GM04503 (cell line): ENCODE results near the gene ADGRV1.

Experiments
- DNase-seq: peaks from one replicate; pipeline ENCODE4 v3.0.0-alpha.2; 2012; ENCODE audit warnings: low read depth

Gene ADGRV1, protein sequence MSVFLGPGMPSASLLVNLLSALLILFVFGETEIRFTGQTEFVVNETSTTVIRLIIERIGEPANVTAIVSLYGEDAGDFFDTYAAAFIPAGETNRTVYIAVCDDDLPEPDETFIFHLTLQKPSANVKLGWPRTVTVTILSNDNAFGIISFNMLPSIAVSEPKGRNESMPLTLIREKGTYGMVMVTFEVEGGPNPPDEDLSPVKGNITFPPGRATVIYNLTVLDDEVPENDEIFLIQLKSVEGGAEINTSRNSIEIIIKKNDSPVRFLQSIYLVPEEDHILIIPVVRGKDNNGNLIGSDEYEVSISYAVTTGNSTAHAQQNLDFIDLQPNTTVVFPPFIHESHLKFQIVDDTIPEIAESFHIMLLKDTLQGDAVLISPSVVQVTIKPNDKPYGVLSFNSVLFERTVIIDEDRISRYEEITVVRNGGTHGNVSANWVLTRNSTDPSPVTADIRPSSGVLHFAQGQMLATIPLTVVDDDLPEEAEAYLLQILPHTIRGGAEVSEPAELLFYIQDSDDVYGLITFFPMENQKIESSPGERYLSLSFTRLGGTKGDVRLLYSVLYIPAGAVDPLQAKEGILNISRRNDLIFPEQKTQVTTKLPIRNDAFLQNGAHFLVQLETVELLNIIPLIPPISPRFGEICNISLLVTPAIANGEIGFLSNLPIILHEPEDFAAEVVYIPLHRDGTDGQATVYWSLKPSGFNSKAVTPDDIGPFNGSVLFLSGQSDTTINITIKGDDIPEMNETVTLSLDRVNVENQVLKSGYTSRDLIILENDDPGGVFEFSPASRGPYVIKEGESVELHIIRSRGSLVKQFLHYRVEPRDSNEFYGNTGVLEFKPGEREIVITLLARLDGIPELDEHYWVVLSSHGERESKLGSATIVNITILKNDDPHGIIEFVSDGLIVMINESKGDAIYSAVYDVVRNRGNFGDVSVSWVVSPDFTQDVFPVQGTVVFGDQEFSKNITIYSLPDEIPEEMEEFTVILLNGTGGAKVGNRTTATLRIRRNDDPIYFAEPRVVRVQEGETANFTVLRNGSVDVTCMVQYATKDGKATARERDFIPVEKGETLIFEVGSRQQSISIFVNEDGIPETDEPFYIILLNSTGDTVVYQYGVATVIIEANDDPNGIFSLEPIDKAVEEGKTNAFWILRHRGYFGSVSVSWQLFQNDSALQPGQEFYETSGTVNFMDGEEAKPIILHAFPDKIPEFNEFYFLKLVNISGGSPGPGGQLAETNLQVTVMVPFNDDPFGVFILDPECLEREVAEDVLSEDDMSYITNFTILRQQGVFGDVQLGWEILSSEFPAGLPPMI (N-terminal part only)

DNA sequence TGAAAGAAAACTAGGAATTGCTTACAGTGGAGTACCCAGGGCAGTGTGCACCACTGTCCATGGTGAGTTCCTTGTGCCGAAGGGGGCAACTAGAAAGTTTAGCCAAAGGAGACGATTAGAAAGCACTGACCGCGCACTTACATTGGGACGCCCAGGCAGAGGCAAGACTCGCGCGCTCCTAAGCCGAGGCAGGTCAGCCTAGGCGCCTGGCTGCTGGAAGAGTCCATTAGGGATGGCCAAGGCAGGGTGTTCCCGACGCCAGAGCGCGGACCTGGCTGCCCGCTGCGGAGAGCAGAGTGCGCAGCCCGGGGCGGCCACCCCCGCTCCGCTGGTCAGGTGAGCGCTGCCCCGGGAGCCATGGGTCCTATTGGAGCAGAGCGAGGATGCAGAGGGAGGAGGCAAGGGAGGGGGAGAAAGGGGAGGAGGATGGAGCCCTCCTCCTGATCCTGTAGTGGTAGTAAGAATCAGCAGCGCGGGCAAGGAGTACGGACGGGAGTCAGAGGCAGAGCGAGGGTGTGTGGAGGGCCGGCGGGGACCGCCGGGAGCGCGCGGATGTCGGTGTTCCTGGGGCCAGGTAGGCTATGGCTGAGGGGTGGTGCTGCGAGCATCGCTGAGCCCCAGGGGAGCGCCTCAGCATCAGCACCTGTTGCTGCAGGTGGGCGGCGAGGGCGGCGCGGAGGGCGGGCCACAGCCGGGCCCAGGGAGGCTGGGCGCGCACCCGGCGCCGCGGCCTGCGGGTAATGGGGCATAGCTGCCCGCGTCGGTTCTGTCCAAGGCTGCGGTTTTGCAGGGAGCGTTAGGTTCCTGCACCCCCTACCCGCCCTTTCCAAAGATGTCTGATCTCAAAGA, at the start of gene ADGRV1:
Gene ADGRV1 (plus strand): TSS at position 454 of the 849 bp plus-strand sequence. CDS start 99 bp downstream, at position 553.
- no peak for DNase-seq

DNA sequence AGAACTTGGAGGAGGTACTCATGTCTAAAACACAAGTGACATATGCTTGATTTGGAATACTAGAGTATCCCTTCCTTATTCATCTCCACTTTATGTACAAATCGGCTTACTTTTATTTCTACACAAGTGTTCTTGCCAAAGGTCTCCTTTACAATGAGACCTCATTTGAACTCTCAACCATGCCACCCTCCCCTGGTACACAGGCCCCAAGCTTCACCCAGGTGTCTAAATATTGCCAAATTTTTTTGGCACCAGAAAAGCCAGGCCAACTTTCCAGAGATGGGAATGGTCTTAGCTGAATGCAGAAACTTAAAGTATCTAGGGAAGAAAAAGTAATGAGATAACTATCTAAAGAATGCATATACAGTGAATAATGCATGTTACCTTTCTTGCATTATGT, 48.2 kb upstream of the ADGRV1 start:
- DNase-seq: no peak

DNA sequence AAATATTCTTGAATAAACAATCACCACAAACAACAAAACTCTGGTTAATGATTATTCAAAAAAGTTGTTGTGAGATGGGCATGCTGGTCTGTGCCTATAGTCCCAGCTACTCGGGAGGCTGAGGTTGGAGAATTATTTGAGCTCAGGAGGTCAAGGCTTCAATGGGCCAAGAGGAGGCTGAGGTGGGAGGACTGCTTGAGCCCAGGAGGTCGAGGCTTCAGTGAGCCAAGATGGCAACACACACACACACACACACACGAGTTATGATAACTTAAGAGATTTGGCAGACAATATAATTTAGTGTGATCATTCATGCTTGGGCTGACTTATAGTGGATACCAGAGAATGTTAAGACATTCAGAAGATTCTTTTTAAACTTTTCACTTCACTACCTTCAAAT, 44.1 kb upstream of the ADGRV1 start:
- DNase-seq: no peak

DNA sequence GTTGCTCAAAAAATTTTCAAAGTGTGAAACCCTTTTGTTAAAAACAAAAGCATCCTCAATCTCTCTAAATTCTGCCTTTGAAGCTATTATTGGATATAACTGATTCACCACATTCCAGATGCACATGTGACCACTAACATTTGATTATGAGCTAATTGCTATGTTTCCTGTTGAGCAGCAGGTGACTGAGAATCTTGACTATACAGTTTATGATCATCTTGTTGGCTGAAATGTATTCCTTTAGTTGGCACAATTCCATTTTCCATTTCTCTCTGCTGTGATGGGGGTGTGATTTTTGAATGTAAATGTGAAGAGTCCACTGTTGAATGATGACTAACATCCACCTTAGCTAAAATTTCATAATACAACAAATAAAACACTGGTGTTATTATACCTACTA, 39.9 kb upstream of the ADGRV1 start:
- DNase-seq: no peak

DNA sequence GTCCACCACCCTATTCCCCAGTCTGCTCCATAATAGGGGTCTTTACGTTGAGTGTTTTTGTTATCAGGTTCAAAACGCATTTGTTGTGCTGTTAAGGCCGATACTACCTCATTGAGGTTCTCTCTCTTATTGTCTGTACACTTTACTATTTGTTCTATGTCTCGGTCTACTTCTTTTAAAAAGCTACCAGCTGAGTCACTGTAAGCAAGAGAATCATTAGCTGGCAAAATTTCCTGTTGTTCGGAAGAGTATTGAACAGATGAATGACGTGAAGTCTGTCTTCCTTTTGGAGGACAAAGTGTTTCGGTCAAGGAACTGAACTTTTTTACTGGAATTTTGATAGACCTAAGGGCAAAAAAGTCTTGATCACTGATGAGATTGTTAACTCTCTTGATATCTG, 39.5 kb upstream of the ADGRV1 start:
- no peak for DNase-seq

DNA sequence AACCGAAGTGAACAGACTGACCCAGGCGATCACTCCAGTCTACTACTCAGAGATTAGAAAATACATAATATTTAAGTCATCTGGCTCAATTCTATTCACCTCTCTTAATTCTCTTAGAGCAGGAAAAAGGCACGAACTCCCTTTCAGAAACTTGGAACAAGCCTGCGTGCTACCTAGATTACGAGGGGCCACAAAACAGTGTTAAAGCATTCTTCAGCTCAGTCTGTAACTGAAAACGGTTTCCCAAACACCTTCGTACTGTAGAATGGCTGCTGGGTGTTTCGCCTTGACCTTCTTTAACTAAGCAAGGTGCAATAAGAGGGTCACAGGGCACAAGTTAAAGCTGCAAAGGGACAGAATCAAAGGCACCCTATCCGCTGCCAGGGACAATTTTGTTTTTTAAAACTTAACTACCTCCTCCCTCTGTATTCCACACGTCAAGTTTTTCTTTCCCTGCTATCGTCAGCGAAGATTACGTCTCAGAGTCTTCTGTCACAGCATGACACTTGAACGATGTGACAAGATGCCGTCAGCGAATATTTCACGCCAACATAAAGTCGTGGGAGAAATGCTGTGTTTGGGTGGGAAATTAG, 29.9 kb upstream of the ADGRV1 start:
- DNase-seq: no peak

DNA sequence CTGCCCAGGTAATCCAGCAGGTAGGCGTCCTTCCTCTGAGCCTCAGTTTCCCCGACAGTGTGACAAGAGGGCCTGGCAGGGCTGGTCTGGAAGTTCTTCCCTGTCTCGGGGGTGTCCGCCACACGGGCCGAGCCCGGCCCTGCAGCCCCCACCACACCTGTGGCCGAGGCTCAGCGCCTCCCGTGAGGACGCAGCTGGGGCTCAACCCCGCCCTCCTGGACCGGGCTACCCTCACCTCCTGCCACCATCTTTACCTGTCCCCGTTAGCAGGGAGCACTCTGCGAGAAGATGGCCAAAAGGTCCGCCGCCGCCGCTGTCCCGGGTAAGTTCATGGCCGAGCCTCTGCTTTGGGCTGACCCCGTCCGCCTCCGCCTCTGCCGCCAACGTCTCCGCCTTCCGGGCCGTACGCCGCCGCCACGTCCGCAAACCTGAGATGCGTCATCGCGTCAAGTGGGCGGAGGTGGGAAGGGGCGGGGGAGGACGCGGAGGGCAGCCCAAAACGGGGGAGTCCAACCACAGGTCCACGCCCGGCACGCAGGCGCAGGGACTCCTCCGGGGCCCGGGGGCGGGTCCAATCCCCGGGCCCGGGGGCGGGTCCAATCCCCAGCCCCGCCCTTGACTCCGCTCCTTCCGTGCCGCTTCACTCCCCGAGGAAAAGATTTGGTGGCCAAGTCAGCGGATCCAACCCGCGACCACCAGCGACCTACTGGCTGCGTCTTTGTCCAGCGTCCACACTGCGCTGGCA, 29.2 kb upstream of the ADGRV1 start, which contains the start of gene LYSMD3:
Gene LYSMD3 (minus strand): TSS at position 391 of the 745 bp plus-strand sequence. CDS start 4,295 bp downstream, outside the sequence.
- DNase-seq: peak; percentile 72

DNA sequence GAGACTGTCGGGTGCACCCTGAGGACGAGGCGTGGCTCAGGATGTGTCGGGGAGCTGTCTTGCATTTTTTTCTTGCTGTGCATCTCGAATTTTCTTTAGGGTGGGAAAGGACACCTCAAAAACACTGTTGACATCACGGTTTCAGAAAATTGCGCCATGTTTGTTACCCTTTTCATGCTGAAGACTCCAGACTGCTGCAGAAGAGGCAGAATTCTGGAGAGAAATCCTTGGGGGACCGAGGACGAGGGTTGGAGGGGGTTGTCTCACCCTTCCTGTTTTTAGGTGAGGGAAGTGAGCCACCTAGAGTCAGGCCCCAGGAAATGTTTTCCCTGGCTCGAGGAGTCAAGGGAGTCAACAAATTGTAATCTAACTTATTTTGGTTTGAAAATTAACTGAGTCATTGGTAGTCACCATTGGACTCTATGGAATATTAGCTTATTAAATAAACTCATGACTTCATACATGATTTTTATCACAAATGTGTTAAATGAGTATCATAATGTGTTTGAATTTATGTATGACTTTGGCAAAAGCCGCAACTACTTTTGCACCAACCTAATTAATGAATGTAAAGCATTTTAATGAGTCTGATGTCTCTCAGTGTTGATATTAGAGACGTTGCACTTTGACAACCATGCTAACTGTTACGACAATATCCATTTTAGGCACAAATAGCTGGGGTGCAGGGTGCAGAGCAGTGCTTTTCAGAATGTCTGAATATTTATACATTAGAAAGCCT, 28.5 kb upstream of the ADGRV1 start:
- DNase-seq: peak; percentile 54

DNA sequence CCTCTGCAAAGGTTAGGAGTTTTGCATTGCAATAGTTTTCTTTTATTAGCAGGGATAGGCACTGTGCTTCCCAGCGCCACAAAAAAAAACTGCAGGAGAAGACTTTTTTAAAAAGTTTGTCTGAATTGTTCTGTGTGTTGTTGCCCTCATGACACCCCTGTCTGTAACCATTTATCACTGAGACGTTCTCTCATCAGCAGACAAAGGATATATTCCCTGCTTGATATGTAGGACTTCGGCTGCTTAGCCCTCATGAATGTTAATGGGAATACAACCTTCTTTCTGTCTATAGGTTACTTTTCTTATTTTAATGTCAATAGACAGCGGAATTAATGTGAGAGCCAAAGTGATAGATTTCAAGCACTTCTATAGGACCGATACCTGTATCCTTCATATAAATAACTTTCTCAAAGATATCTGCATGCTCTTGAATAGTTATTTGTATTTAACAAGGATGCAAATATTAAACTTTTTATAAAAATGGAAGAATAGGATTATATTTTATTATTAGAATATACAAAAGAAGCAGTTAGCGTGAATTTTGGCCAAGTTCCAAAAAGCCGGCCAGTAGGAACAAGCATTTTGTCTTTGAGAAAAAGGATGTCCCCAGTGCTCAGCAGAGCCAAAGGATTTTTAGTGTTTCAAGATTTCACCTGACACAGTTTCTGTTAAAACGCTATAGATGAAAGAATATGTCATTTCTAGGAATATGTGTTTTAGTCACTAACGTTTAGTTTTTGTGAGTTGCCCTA, 27.7 kb upstream of the ADGRV1 start:
- DNase-seq: no peak

DNA sequence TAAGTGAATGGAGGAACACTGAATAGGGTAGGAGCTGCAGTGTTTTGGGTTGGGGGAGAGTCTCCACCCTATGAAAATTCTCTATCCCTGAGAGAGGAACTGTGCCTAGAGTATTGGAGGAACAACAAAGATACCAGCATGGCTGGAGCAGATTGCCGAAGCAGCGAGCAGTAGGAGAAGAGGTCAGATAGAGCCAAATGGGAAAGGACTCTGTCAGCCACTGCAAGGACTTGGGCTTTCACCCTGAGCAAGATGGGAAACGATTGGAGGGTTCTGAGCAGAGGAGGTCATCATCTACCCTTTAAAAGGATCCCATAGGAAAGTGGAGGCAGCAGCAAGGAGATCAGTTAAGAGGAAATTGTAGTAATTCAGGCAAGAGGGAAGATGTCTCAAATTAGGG, 24.8 kb upstream of the ADGRV1 start:
- DNase-seq: no peak

DNA sequence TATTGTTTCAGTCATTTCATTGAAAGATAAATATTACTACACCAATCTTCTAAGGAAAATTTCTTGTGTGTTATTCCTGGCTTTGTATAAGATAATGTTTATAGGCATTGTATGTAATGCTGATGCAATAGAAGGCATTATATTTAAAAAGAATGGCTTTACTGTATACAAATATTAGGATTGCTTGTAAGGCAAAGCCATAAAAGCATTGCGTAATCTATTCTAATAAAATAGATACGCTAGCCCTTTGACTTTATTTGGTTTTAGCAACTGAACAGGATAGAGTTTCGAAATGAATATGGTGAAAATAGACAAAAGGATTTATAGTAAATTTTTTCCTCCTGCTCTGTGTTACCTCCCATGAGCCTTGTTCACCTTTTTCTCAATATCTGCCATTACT, 23.7 kb upstream of the ADGRV1 start:
- DNase-seq: no peak

DNA sequence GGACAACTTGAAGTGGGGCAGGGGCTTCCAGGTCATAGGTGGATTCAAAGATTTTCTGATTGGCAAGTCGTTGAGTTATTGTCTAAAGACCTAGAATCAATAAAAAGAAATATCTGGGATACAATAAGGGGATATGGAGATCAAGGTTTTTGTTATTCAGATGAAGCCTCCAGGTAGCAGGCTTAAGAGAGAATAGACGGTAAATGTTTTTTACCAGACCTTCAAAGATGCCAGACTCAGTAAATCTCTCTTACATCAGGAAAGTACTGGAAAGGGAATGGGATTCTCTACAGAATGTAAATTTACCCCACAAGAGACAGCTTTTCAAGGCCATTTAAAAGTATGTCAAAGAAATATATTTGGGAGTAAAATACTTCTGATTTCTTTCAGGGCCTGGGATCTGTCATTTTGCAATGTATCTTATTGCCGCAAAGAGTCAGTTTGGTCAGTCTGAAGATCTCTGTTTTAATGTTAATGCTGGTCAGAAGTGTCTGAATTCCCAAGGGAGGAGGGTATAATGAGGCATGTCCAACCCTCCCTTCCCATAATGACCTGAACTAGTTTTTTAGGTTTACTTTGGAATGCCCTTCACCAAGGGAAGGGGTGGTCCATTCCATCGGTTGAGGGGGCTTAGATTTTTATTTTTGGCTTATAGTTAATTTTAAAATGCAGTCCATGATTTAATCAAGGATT, 15.6 kb upstream of the ADGRV1 start:
- no peak for DNase-seq

DNA sequence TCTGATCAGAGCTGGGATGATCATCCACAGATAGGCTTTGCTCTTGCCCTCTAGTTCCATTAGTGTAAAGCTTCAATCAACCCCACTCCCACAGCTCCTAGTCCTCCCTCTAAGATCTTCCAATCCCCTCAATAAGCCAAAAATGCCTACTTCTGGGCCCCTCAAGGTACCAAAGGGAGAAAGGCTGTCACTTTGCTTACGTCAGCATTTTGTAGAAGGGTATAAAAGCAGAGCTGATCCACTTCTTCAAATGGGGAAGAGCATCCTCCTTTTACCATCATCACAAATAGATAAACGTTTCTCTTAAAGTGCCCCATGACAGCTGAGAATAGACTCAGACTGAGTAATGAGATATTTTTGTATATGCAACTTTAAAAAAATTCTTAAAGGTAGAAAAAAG, 13.1 kb upstream of the ADGRV1 start:
- DNase-seq: no peak

DNA sequence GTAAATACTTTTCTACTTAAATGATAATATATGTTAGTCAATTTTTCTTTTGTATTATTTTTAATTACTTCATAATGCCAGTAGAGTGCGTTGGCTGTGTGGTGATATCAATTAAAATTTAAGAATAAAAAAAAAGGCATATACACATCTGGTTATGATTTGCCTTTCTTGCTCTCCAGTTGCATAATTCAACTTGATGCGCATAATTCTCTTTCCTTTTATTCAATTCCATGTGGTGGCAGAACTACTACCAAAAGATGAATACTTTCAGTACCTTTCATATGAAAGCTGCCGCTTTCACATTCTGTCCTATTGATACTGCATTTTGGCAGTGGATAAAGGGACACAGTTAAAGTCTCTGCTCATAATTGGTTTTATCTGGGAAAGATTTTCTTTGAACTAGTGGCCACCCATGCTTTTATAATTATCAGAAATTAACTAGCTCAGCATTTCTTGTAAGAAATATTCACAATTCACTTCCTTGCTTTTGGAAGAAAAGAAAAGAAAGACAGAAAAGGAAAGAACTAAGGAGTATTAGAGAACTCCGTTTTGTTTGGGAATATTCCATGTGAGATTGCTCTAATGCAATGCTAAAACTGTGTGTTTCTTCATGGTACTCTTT, 12.3 kb upstream of the ADGRV1 start:
- DNase-seq: no peak

DNA sequence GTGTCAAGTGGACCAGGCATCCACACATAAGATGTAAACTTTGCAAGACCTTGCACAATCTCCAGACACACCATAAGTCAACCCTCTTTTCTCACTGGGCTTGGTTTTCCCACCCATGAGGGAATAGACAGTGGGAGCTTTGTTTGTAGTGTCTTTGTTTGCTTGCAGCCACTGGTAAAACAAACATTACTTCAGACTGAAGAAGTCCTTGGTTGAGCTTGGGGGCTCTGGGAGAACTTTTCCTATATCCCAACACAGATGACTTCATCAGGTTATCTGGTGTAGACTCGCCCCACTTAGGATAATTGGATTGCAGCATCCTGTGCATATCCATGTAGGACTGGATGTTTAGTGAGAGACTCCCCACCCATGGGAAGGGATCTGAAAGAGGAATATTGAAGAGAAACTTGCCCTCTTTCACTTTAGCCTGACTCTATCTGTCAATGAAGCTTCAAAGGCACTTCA, 11.5 kb upstream of the ADGRV1 start:
- no peak for DNase-seq

DNA sequence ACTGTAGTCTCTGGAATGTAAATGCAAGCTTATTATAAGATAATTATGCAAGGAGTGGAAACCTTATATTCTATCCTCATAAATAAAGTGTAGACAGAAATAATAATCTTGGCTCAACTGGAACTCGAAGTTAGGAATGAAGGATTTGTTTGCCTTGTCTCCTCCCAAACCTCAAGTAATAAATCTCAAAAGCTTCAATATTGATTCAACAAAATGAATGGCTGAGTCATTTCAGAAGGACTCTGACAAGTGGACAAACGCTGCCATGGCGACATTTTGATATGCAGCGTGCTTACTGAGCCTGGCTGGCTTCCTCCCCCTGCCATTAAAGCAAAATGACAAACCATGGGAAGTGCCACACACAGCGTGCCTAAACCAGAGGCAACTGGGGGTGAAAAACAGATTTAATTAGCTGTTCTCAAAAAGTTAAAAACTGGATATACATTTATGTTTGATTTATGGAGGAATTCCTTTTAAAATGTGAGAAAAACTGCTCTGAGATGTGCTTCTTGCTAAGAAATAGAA, 10.5 kb upstream of the ADGRV1 start:
- no peak for DNase-seq

DNA sequence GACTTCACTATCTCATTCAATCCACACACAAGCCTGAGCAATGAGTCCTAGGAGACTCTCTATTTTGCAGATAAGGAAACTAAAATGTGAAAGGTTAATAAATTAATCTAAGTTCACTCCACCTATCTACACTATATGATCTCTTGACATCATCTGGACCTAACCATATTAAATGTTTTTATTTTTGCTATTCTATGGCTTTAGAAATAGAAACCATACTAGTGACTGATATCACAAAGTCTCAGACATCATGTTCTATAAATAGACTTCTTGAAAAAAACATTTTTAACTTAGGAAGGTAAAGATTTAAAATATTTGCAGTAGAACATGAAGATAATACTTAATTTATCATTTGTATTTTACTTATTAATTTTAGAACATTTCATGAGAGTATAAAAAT, 9.4 kb upstream of the ADGRV1 start:
- no peak for DNase-seq
